Measurements from ENCODE around the gene FREM2. TPM values are rescaled to one million over a fixed set of nuclear protein-coding genes. Genes with fewer than 3 reads are reported as not detected.

Gene FREM2
- total RNA-seq, 1 donor from 2014 or later, result 4.6 TPM

DNA sequence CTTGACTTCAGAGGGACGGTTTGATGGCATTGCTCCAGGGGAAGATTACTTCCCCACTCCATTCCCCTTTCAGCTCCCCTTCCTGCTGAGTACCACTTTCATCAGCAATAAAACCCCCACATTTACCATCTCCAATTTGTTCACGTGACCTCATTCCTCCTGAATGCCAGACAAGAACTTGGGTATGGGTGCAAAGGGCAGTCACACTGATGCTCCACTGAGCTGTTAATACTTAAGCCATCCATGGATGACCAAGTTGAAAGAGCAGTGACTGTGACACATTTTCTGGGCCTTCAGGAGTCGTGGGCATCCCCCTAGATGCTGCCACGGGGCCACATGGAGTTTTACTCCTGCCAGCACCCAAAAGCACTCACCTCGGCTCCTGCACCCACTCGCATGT is 210.6 kb downstream of the FREM2 start:
- Mint-ChIP-seq H3K4me3 (ENCODE audit: unreplicated experiment) (no peak overlapping the region), H3K4me1 (ENCODE audit: unreplicated experiment) (no peaks in the 10 kb centered on the region), H3K27me3 (ENCODE audit: unreplicated experiment) (no peaks in the 10 kb centered on the region), H3K27ac (ENCODE audit: unreplicated experiment) (no peak overlapping the region), H3K36me3 (ENCODE audit: low read depth, unreplicated experiment) (peaks cover 5% of the 10 kb centered on the region), H3K9me3 (ENCODE audit: unreplicated experiment) (no peaks in the 10 kb centered on the region)
- TF ChIP-seq, protein P1, sequence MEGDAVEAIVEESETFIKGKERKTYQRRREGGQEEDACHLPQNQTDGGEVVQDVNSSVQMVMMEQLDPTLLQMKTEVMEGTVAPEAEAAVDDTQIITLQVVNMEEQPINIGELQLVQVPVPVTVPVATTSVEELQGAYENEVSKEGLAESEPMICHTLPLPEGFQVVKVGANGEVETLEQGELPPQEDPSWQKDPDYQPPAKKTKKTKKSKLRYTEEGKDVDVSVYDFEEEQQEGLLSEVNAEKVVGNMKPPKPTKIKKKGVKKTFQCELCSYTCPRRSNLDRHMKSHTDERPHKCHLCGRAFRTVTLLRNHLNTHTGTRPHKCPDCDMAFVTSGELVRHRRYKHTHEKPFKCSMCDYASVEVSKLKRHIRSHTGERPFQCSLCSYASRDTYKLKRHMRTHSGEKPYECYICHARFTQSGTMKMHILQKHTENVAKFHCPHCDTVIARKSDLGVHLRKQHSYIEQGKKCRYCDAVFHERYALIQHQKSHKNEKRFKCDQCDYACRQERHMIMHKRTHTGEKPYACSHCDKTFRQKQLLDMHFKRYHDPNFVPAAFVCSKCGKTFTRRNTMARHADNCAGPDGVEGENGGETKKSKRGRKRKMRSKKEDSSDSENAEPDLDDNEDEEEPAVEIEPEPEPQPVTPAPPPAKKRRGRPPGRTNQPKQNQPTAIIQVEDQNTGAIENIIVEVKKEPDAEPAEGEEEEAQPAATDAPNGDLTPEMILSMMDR (IDR thresholded peaks at IDR 0.05; ENCODE audit: unreplicated experiment), result no peak
- DNase-seq (ENCODE audit: low spot score), result no peak

DNA sequence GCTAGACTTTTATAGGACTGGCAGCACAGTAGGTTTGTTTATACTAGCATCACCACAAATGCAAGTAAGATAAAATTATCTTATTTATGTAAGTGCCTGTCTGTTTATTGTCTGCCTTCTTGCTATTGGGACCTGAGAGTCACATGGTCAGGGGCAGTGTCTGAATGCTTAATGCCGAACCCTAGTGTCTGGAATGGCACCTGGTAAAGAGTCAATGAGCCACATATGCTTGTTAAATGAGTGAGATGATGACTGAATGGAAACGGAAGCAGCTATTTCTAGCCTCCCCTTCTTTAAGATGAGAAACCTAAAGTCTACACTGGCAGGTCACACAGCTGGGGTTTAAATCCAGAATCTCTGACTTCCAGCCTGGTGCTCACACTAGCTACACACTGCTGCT is 211.6 kb downstream of the FREM2 start:
- H3K4me3 Mint-ChIP-seq (ENCODE audit: unreplicated experiment), result no peak overlapping the region
- H3K4me1 Mint-ChIP-seq (ENCODE audit: unreplicated experiment), result no peaks in the 10 kb centered on the region
- TF ChIP-seq, protein P1 (IDR thresholded peaks at IDR 0.05; ENCODE audit: unreplicated experiment), result no peak
- peaks cover 5% of the 10 kb centered on the region for H3K36me3 Mint-ChIP-seq (ENCODE audit: low read depth, unreplicated experiment)
- H3K27ac Mint-ChIP-seq (ENCODE audit: unreplicated experiment), result no peak overlapping the region
- no peaks in the 10 kb centered on the region for H3K27me3 Mint-ChIP-seq (ENCODE audit: unreplicated experiment)
- no peak for DNase-seq (ENCODE audit: low spot score)
- no peaks in the 10 kb centered on the region for H3K9me3 Mint-ChIP-seq (ENCODE audit: unreplicated experiment)

DNA sequence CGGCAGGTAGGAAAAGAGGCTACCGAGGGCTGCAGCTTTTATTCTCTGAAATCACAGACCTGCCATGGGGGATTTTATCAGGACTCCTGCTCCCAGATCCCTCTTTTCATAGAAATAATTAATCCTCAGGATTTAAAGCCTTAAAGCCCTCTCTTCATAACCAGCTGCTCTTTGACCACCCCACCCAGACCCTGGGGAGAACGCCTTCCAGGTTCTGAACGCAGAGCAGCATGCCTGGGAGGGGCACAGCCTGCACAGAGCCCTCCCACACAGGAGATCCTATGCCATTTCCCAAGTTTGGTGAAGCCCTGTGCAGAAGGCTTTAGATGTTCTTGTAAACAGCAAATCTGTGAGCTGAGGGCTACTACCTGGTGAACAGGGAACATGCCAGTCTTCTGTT is 212.7 kb downstream of the FREM2 start:
- Mint-ChIP-seq H3K9me3 (ENCODE audit: unreplicated experiment) (no peaks in the 10 kb centered on the region), H3K36me3 (ENCODE audit: low read depth, unreplicated experiment) (no peaks in the 10 kb centered on the region), H3K27me3 (ENCODE audit: unreplicated experiment) (no peaks in the 10 kb centered on the region), H3K27ac (ENCODE audit: unreplicated experiment) (no peak overlapping the region), H3K4me3 (ENCODE audit: unreplicated experiment) (no peak overlapping the region), H3K4me1 (ENCODE audit: unreplicated experiment) (no peaks in the 10 kb centered on the region)
- DNase-seq (ENCODE audit: low spot score), result no peak
- TF ChIP-seq, protein P1 (IDR thresholded peaks at IDR 0.05; ENCODE audit: unreplicated experiment), result no peak

DNA sequence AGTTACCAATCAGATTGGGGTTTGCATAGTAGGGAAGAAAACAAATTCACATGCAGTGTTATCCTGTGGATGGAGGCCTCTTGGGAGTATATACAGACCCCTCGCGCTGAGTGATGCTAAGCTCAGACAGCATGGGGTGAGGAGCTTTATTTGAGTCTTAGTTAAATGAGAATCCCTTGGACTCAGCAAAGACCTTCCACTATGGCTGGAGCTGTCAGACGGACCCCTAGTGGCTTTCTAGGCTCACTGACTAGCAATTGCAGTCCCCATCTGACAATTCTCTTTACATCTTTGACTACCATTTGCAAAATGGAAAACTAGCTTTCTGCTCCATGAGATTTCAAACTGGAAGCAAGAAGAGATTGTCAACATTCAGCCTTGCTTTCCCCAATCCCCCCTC is 213.3 kb downstream of the FREM2 start:
- H3K4me3 Mint-ChIP-seq (ENCODE audit: unreplicated experiment), result no peak overlapping the region
- DNase-seq (ENCODE audit: low spot score), result no peak
- TF ChIP-seq, protein P1 (IDR thresholded peaks at IDR 0.05; ENCODE audit: unreplicated experiment), result no peak
- H3K9me3 Mint-ChIP-seq (ENCODE audit: unreplicated experiment), result no peaks in the 10 kb centered on the region
- no peaks in the 10 kb centered on the region for H3K4me1 Mint-ChIP-seq (ENCODE audit: unreplicated experiment)
- no peak overlapping the region for H3K27ac Mint-ChIP-seq (ENCODE audit: unreplicated experiment)
- no peaks in the 10 kb centered on the region for H3K27me3 Mint-ChIP-seq (ENCODE audit: unreplicated experiment)
- H3K36me3 Mint-ChIP-seq (ENCODE audit: low read depth, unreplicated experiment), result no peaks in the 10 kb centered on the region

GRCh38 chr13:38902551-38902950 is 215.7 kb downstream of the FREM2 start:
- Mint-ChIP-seq H3K27me3 (ENCODE audit: unreplicated experiment) (no peaks in the 10 kb centered on the region), H3K9me3 (ENCODE audit: unreplicated experiment) (no peaks in the 10 kb centered on the region), H3K4me1 (ENCODE audit: unreplicated experiment) (no peaks in the 10 kb centered on the region), H3K4me3 (ENCODE audit: unreplicated experiment) (no peak overlapping the region), H3K27ac (ENCODE audit: unreplicated experiment) (no peak overlapping the region), H3K36me3 (ENCODE audit: low read depth, unreplicated experiment) (no peaks in the 10 kb centered on the region)
- TF ChIP-seq, protein P1 (IDR thresholded peaks at IDR 0.05; ENCODE audit: unreplicated experiment), result no peak
- no peak for DNase-seq (ENCODE audit: low spot score)

Data from endothelial cell (in vitro differentiated cells).